Thoracic aorta (tissue), 2 donors: ENCODE data around the gene PITRM1. TPM values are rescaled to one million over a fixed set of nuclear protein-coding genes. Genes with fewer than 3 reads are reported as not detected.
"Not testable (repeated sequence)": the region's sequence is repeated elsewhere in the genome, so short reads cannot be mapped to it uniquely, and the experiment has no call there.

ENCODE experiments used
- ATAC-seq: fragments of 150-250 bp; one replicate; pipeline ENCODE4 v1.8.0; 2017; ENCODE audit warnings: low read depth; ENCODE audit not compliant: insufficient number of reproducible peaks, low FRiP score
- DNase-seq: peaks from one replicate; pipeline ENCODE4 v3.0.0-alpha.2; 2020; ENCODE audit warnings: low spot score
- H3K27ac ChIP-seq, 2 donors: fragments of 200-600 bp; sonication (generic); 1 replicate in 1 of 2; 2 replicates in 1 of 2; pipeline ENCODE4 v1.5.1; 2016; ENCODE audit warnings: mild to moderate bottlenecking in 2 of 2, moderate library complexity in 2 of 2
- H3K27me3 ChIP-seq: fragments of 200-600 bp; sonication (generic); replicated peaks from 2 replicates; pipeline ENCODE4 v1.6.0; 2016; ENCODE audit warnings: mild to moderate bottlenecking; ENCODE audit not compliant: insufficient read depth
- H3K36me3 ChIP-seq: fragments of 200-600 bp; sonication (generic); one replicate; pipeline ENCODE4 v1.5.1; 2016
- H3K4me1 ChIP-seq, 2 donors: fragments of 200-600 bp; sonication (generic); 1 replicate in 1 of 2; 2 replicates in 1 of 2; pipeline versions ENCODE4 v1.5.1 to v1.6.0; 2016; ENCODE audit warnings: low read depth in 2 of 2, mild to moderate bottlenecking in 1 of 2; ENCODE audit not compliant: control insufficient read depth in 1 of 2
- H3K4me3 ChIP-seq: fragments of 200-600 bp; sonication (generic); 2 replicates; pipeline ENCODE4 v1.5.1; 2016; ENCODE audit warnings: mild to moderate bottlenecking
- H3K9me3 ChIP-seq: fragments of 200-600 bp; sonication (generic); 2 replicates; pipeline ENCODE4 v1.5.1; 2016
- total RNA-seq, 2 donors: library from RNA; depleted of rRNA; stranded (reverse); fragments of >200 nt; gene quantifications; one replicate each; pipeline versions ENCODE4 v1.1.0 to v1.2.3, GENCODE V29; 2016
- TF ChIP-seq, protein P1 (sequence below): fragments of 200-600 bp; sonication (generic); IDR thresholded peaks from one replicate; pipeline ENCODE4 v1.5.1; 2019; ENCODE audit warnings: antibody characterized with exemption

The PITRM1 gene
- total RNA-seq, 2 donors from 2014 or later, result 104 to 125 TPM

DNA sequence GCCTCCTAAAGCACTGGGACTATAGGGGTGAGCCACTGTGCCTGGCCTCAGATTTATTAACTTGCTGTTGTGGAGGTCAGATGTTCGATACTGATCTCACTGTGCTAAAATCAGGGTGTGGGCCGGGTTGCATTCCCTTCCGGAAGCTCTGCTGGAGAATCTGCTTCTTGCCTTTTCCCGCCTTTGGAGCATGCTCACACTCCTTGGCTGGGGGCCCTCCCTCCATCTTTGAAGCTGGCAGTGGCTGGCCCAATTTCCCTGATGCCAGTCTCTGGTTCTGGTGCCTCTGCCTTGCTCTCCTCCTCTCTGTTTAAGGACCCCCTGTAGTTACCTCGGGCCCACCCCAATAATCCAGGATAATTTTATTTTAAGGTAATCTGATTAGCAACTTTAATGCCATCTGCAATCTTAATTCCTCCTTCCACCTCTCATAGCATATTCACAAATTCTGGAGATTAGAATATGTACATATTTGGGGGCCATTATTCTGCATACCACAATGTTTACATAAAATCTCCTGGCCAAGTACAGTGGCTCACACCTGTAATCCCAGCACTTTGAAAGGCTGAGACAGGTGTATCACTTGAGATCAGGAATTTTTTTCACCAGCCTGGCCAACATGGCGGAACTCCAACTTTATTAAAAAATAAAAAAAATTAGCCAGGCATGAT lies 7.9 kb upstream of the PITRM1 start:
- TF ChIP-seq, protein P1, sequence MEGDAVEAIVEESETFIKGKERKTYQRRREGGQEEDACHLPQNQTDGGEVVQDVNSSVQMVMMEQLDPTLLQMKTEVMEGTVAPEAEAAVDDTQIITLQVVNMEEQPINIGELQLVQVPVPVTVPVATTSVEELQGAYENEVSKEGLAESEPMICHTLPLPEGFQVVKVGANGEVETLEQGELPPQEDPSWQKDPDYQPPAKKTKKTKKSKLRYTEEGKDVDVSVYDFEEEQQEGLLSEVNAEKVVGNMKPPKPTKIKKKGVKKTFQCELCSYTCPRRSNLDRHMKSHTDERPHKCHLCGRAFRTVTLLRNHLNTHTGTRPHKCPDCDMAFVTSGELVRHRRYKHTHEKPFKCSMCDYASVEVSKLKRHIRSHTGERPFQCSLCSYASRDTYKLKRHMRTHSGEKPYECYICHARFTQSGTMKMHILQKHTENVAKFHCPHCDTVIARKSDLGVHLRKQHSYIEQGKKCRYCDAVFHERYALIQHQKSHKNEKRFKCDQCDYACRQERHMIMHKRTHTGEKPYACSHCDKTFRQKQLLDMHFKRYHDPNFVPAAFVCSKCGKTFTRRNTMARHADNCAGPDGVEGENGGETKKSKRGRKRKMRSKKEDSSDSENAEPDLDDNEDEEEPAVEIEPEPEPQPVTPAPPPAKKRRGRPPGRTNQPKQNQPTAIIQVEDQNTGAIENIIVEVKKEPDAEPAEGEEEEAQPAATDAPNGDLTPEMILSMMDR, result no peak
- Histone ChIP-seq H3K9me3 (no peaks in the 10 kb centered on the region), H3K4me3 (no peak overlapping the region), H3K4me1 (no peaks in the 10 kb centered on the region), H3K27ac (no peak overlapping the region), H3K27me3 (no peaks in the 10 kb centered on the region), H3K36me3 (no peaks in the 10 kb centered on the region)
- DNase-seq (no peak), ATAC-seq (no peak)

DNA sequence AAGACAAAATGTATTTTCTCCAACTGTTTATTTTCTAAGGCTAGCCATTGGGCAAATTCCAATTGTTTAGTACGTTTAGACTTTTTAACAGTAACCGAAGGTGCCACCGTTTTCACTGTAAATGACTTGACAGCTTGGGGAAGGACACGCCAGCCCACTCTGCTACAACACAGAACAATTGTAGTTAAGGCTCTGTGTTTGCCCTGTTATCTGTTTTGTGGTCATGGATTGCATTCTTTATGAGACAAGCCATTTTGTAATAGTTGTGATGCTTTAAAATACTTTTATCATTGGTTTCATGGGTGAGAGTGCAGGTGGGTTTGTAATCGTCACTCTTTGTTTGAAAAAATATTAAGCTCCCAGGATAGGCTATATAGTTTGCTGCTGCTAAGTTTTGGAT lies 6.6 kb upstream of the PITRM1 start:
- TF ChIP-seq, protein P1, result no peak
- no peaks in the 10 kb centered on the region for H3K9me3 ChIP-seq
- H3K4me3 ChIP-seq, result no peak overlapping the region
- DNase-seq (no peak), ATAC-seq (no peak)
- no peaks in the 10 kb centered on the region for H3K27me3 ChIP-seq
- H3K4me1 ChIP-seq, result no peaks in the 10 kb centered on the region
- no peaks in the 10 kb centered on the region for H3K36me3 ChIP-seq
- H3K27ac ChIP-seq, result no peak overlapping the region

DNA sequence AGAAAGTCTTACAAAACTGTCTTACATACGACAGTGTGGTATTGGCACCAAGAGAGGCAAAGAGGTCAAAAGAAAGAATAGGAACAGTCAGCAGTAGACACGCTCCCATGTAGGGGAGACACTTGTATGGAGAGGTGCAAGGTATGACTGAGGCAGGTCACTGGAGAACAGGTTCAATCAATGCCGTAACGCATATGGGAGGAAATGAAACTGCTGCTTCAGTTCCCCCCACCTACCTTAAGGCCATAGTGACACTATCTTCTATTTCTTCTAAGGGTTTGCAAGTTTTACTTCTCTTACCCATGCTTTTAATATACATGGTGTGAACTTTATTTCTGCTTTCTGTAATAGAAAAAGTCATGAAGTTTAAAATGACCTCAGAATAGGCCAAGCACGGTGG lies 5.5 kb upstream of the PITRM1 start:
- Histone ChIP-seq H3K9me3 (no peaks in the 10 kb centered on the region), H3K4me1 (no peaks in the 10 kb centered on the region), H3K36me3 (no peaks in the 10 kb centered on the region), H3K27me3 (no peaks in the 10 kb centered on the region), H3K27ac (no peak overlapping the region), H3K4me3 (no peak overlapping the region)
- DNase-seq (no peak), ATAC-seq (no peak)
- TF ChIP-seq, protein P1, result no peak

DNA sequence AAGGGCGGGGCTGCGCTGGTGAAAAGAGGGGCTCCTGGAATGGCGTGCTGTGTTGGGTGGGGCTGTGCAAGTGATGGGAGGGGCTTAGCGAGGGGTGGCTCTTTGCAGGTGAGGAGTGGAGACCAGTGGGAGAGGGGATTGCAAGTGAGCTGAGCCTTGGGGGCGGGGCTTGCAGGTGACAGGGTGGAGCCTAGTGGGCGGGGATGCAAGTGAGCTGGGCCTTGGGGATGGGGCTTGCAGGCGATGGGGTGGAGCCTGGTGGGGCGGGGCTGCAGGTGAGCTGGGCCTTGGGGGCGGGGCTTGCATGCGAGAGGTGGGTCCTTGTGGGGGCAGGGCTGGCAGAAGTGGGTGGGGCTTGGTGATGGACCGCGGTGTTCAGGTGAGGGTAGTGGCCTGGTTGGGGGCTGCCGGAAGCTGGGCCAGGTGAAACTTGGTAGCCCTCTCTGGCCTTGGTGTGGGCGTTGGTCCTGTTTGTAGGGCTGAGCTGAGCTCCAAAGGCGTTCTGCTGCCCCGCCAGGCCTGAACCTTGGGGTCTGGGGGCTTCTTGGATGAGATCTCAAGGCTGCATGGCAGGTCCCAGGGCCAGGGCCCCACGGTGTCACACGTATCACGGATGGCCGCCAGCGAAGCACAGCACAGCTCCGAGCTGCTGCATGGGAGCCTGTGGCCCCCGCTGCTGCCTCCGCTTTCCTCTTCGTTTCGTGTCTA lies 743 bp upstream of the PITRM1 start:
- Histone ChIP-seq H3K4me3 (peak overlapping the region; percentile 81), H3K27ac (no peak overlapping the region), H3K9me3 (no peaks in the 10 kb centered on the region), H3K27me3 (no peaks in the 10 kb centered on the region), H3K4me1 (peaks cover 11 to 20% of the 10 kb centered on the region in 2 donors), H3K36me3 (peaks cover 17% of the 10 kb centered on the region)
- DNase-seq (no peak), ATAC-seq (no peak)
- TF ChIP-seq, protein P1, result no peak

DNA sequence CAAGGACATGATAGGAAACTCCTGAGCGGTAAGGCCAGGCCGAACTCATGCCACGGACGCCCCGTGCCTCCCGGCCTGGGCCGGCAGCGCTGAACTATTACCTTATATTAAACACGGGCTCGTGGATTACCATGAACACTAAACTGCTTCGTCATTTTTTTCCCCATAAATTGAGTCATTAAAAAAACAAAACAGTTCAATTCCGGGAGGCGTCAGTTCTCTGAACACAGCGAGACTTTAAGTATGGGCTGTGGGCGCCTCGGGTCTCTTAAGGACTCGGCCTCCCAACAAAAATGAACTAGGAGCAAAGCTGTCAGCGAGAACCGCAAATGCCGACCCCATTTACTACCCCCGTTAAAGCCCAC lies 519 bp downstream of the PITRM1 start:
- DNase-seq (no peak), ATAC-seq (peak; percentile 36)
- Histone ChIP-seq H3K36me3 (peaks cover 28% of the 10 kb centered on the region), H3K4me3 (peak overlapping the region; percentile 81), H3K9me3 (no peaks in the 10 kb centered on the region), H3K27ac (peak overlapping the region; percentile 83 to 96), H3K4me1 (peaks cover 11 to 20% of the 10 kb centered on the region in 2 donors), H3K27me3 (no peaks in the 10 kb centered on the region)
- TF ChIP-seq, protein P1, result no peak

DNA sequence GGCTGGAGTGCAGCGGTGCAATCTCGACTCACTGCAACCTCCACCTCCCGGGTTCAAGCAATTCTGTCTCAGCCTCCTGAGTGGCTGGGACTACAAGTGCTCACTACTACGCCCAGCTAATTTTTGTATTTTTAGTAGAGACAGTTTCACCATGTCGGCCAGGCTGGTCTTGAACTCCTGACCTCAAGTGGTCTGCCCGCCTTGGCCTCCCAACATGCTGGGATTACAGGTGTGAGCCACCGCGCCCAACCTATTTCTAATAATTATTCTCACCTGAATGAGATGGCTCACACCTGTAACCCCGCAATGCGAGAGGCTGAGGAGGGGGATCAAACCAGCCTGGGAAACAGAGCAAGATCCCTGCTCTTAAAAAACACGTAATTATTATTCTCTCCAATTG lies 1.1 kb downstream of the PITRM1 start:
- H3K4me3 ChIP-seq, result peak overlapping the region; percentile 81
- not testable (repeated sequence) for DNase-seq, H3K27me3 ChIP-seq, H3K9me3 ChIP-seq, ATAC-seq
- peaks cover 33% of the 10 kb centered on the region for H3K36me3 ChIP-seq
- H3K27ac ChIP-seq, result peak overlapping the region; percentile 83 to 96
- H3K4me1 ChIP-seq, result peaks cover 11 to 20% of the 10 kb centered on the region in 2 donors
